Measurements from ENCODE around the gene NAPB. TPM values are rescaled to one million over a fixed set of nuclear protein-coding genes. Genes with fewer than 3 reads are reported as not detected.

NAPB gene
- total RNA-seq, 1 donor from 2014 or later = 15.1 TPM

GRCh38 chr20:23415959-23416583 is 5.2 kb downstream of the NAPB start:
- Mint-ChIP-seq H3K4me1 (ENCODE audit: unreplicated experiment) (peaks cover 29% of the 10 kb centered on the region), H3K36me3 (peaks cover 4% of the 10 kb centered on the region), H3K27me3 (no peaks in the 10 kb centered on the region), H3K27ac (peak overlapping the region; percentile 48), H3K4me3 (no peak overlapping the region), H3K9me3 (no peaks in the 10 kb centered on the region)
- TF ChIP-seq CTCF (conservative IDR thresholded peaks at IDR 0.05) = no peak
- DNase-seq (ENCODE audit: extremely low spot score, unreplicated experiment) = no peak

GRCh38 chr20:23415555-23415954 is 5.7 kb downstream of the NAPB start:
- H3K36me3 Mint-ChIP-seq = peaks cover 4% of the 10 kb centered on the region
- TF ChIP-seq CTCF (conservative IDR thresholded peaks at IDR 0.05) = no peak
- H3K27me3 Mint-ChIP-seq = no peaks in the 10 kb centered on the region
- no peak overlapping the region for H3K4me3 Mint-ChIP-seq
- H3K27ac Mint-ChIP-seq = peak overlapping the region; percentile 48
- no peaks in the 10 kb centered on the region for H3K9me3 Mint-ChIP-seq
- peaks cover 29% of the 10 kb centered on the region for H3K4me1 Mint-ChIP-seq (ENCODE audit: unreplicated experiment)
- DNase-seq (ENCODE audit: extremely low spot score, unreplicated experiment) = no peak

GRCh38 chr20:23414526-23415188 is 6.6 kb downstream of the NAPB start:
- Mint-ChIP-seq H3K36me3 (peaks cover 4% of the 10 kb centered on the region), H3K4me3 (no peak overlapping the region), H3K27me3 (no peaks in the 10 kb centered on the region), H3K27ac (no peak overlapping the region), H3K4me1 (ENCODE audit: unreplicated experiment) (peaks cover 25% of the 10 kb centered on the region), H3K9me3 (no peaks in the 10 kb centered on the region)
- TF ChIP-seq CTCF (conservative IDR thresholded peaks at IDR 0.05) = no peak
- no peak for DNase-seq (ENCODE audit: extremely low spot score, unreplicated experiment)

- Mint-ChIP-seq H3K27me3 (no peaks in the 10 kb centered on the region), H3K27ac (no peak overlapping the region), H3K4me3 (no peak overlapping the region), H3K36me3 (peaks cover 4% of the 10 kb centered on the region), H3K9me3 (no peaks in the 10 kb centered on the region), H3K4me1 (ENCODE audit: unreplicated experiment) (peaks cover 20% of the 10 kb centered on the region)
- no peak for DNase-seq (ENCODE audit: extremely low spot score, unreplicated experiment)
- no peak for TF ChIP-seq CTCF (conservative IDR thresholded peaks at IDR 0.05)
Observed at GRCh38 chr20:23413862-23414422, 7.3 kb downstream of the NAPB start.

- no peak for TF ChIP-seq CTCF (conservative IDR thresholded peaks at IDR 0.05)
- no peaks in the 10 kb centered on the region for H3K9me3 Mint-ChIP-seq
- peaks cover 24% of the 10 kb centered on the region for H3K4me1 Mint-ChIP-seq (ENCODE audit: unreplicated experiment)
- no peaks in the 10 kb centered on the region for H3K27me3 Mint-ChIP-seq
- no peak for DNase-seq (ENCODE audit: extremely low spot score, unreplicated experiment)
- no peak overlapping the region for H3K27ac Mint-ChIP-seq
- H3K36me3 Mint-ChIP-seq = peaks cover 4% of the 10 kb centered on the region
- no peak overlapping the region for H3K4me3 Mint-ChIP-seq
Observed at GRCh38 chr20:23412026-23412425, 9.3 kb downstream of the NAPB start.

Measured in type B pancreatic cell (in vitro differentiated cells).